Psoas muscle (tissue), 8 donors: ENCODE measurements around the gene FARP1. TPM values are rescaled to one million over a fixed set of nuclear protein-coding genes. Genes with fewer than 3 reads are reported as not detected.

ENCODE experiments used
- ATAC-seq, 4 donors: fragments of 200-7000 bp; cut with Tn5 transposase; one replicate each; pipeline ENCODE4 v1.9.1; 2020; ENCODE audit warnings: moderate library complexity in 3 of 4, mild to moderate bottlenecking in 2 of 4
- DNase-seq, 2 donors: peaks; one replicate each; pipeline ENCODE4 v3.0.0-alpha.2; 2020
- H3K27ac ChIP-seq: fragments of 200-600 bp; one replicate; pipeline ENCODE4 v1.8.0; 2022
- H3K27me3 ChIP-seq, 3 donors: fragments of 200-600 bp in 1 of 3; one replicate each; pipeline versions ENCODE4 v1.6.1 to v1.8.0; 2013 to 2022; ENCODE audit warnings: low read length in 2 of 3, mild to moderate bottlenecking in 2 of 3, moderate library complexity in 1 of 3; ENCODE audit not compliant: insufficient read depth in 3 of 3
- H3K36me3 ChIP-seq, 2 donors: fragments of 200-600 bp in 1 of 2; one replicate each; pipeline versions ENCODE4 v1.6.1 to v1.8.0; 2013 to 2022; ENCODE audit warnings: low read depth in 1 of 2, mild to moderate bottlenecking in 1 of 2, moderate library complexity in 1 of 2; ENCODE audit not compliant: insufficient read depth in 1 of 2
- H3K4me1 ChIP-seq: fragments of 200-600 bp; one replicate; pipeline ENCODE4 v1.8.0; 2022
- H3K4me3 ChIP-seq: fragments of 200-600 bp; one replicate; pipeline ENCODE4 v1.8.0; 2022; ENCODE audit warnings: mild to moderate bottlenecking
- H3K9me3 ChIP-seq: fragments of 200-600 bp; one replicate; pipeline ENCODE4 v1.8.0; 2022
- CTCF ChIP-seq: fragments of 200-600 bp; IDR thresholded peaks from one replicate; pipeline ENCODE4 v1.8.0; 2022; ENCODE audit warnings: antibody characterized with exemption
- WGBS, 3 donors: extraction: QIAGEN DNeasy Blood & Tissue Kit; methylation state at CpG; one replicate each; pipeline versions ENCODE4 v1.1.6 to v1.1.7; 2013; 5-methylcytosine and 5-hydroxymethylcytosine counted together
- intact Hi-C, 2 donors: fragments of 100-400 bp; cut with DNase I; formaldehyde crosslinking; loops; one replicate each; pipeline versions ENCODE4 v1.11.0 to v1.14.2; 2022
- polyA plus RNA-seq, 3 donors: library from polyadenylated mRNA; stranded (reverse); fragments of 200-250 nt; gene quantifications; one replicate each; pipeline ENCODE4 v1.2.3, GENCODE V29; 2013
- total RNA-seq, 4 donors: library from RNA; stranded (reverse); fragmentation: NEBNext Ultra II Directional in 2 of 4; extraction: Animal tissue kit (Norgen Biotek cat#: 25700) in 2 of 4; gene quantifications; one replicate each; pipeline versions ENCODE4 v1.2.1 to v1.2.4, GENCODE V29; 2021 to 2023
- donor health status: healthy with polysubstance abuse.
- donor health status: DM: no; HTN: no; CAD: no; lungs with moderate emphysema.
- donor health status: Bipolar disorder and iron deficiency.
- donor health status: healthy.
- donor health status: DM: yes; HTN: yes; CAD: no.
- donor health status: DM: no; HTN: no; CAD: no.
- donor health status: DM: no; HTN: no; CAD: no.
- donor health status: DM: yes; HTN: yes; CAD: no.

The FARP1 gene
- total and polyA plus RNA-seq, 7 donors, result 5.7 to 19.4 (median 9.2) TPM

- H3K4me1 ChIP-seq, result peaks cover 53% of the 10 kb centered on the region
- intact Hi-C loops, result no loop called here
- H3K27ac ChIP-seq, result no peak overlapping the region
Observed at GRCh38 chr13:98504371-98504963, 361.6 kb downstream of the FARP1 start.

More at GRCh38 chr13:98504371-98504963, 361.6 kb downstream of the FARP1 start:
- ATAC-seq, result no peak
- Histone ChIP-seq H3K9me3 (no peaks in the 10 kb centered on the region), H3K27me3 (no peaks in the 10 kb centered on the region), H3K4me3 (peak overlapping the region; percentile 1), H3K36me3 (no peaks in the 10 kb centered on the region)
- no peak for TF ChIP-seq CTCF
- DNase-seq, result no peak
- WGBS, 3 donors, result 84 to 87% (median 85%) methylated on average over 12 of the region's 12 CpGs

Other genes with a start within 250 kb of the FARP1 start
- gene IPO5, start 189.4 kb upstream of the FARP1 start, total RNA-seq, result 100 to 1,000 TPM; 153 to 186 (median 167) TPM
- gene IPO5, start 189.4 kb upstream of the FARP1 start, polyA plus RNA-seq, result 100 to 1,000 TPM in 1 of 3 donors, 10 to 100 TPM in 2; 60.6 to 139 (median 75.0) TPM
- gene RNF113B, start 34.2 kb downstream of the FARP1 start, total RNA-seq, result not detected
- gene RNF113B, start 34.2 kb downstream of the FARP1 start, polyA plus RNA-seq, result not detected